SU-DHL-6 (cell line): Measurements from ENCODE around the gene PRPF8.

Experiments
- H2AFZ ChIP-seq: fragments of 200-600 bp; sonication (generic); 2 replicates; pipeline ENCODE4 v1.6.1; 2014; ENCODE audit warnings: low read depth, mild to moderate bottlenecking, moderate library complexity, mixed read lengths, antibody characterized with exemption, low read length; ENCODE audit not compliant: severe bottlenecking
- H3F3A ChIP-seq: fragments of 200-600 bp; shearing (Covaris generic); 2 replicates; pipeline ENCODE4 v1.6.0; 2016; ENCODE audit warnings: antibody characterized with exemption, mild to moderate bottlenecking; ENCODE audit not compliant: insufficient read depth
- H3K27ac ChIP-seq: fragments of 200-600 bp; sonication (generic); 2 replicates; pipeline ENCODE4 v1.5.1; 2016; ENCODE audit warnings: low read depth, mild to moderate bottlenecking, low read length, moderate library complexity, mixed read lengths
- H3K27me3 ChIP-seq: fragments of 200-600 bp; sonication (generic), shearing (Covaris generic); 2 replicates; pipeline ENCODE4 v1.6.0; 2014; ENCODE audit warnings: mild to moderate bottlenecking, low read length
- H3K36me3 ChIP-seq: fragments of 200-600 bp; sonication (generic); 2 replicates; pipeline ENCODE4 v1.6.1; 2014; ENCODE audit warnings: mild to moderate bottlenecking, low read length, mixed read lengths
- H3K4me2 ChIP-seq: fragments of 300-600, 200-600 bp; shearing (Covaris generic), sonication (generic); 2 replicates; pipeline ENCODE4 v1.6.0; 2014; ENCODE audit warnings: low read length, low read depth, mild to moderate bottlenecking; ENCODE audit not compliant: poor library complexity, severe bottlenecking
- H3K4me3 ChIP-seq: fragments of 200-600 bp; sonication (generic); 2 replicates; pipeline ENCODE4 v1.5.1; 2014; ENCODE audit warnings: antibody characterized with exemption, low read length, mild to moderate bottlenecking, mixed read lengths; ENCODE audit not compliant: insufficient read depth, poor library complexity, severe bottlenecking
- H3K79me2 ChIP-seq: fragments of 200-600 bp; sonication (generic); 2 replicates; pipeline ENCODE4 v1.6.1; 2014; ENCODE audit warnings: mild to moderate bottlenecking, low read length, moderate library complexity; ENCODE audit not compliant: insufficient read depth
- H3K9ac ChIP-seq: fragments of 200-600 bp; sonication (generic); 2 replicates; pipeline ENCODE4 v1.7.0; 2014; ENCODE audit warnings: mild to moderate bottlenecking, low read length
- H3K9me2 ChIP-seq: fragments of 200-600 bp; sonication (generic); replicated peaks from 2 replicates; pipeline ENCODE4 v1.6.1; 2014; ENCODE audit warnings: low read length; ENCODE audit not compliant: insufficient read depth
- H3K9me3 ChIP-seq: fragments of 200-600 bp; sonication (generic); 2 replicates; pipeline ENCODE4 v1.6.1; 2014; ENCODE audit warnings: low read length, mixed read lengths; ENCODE audit not compliant: insufficient read depth
- H4K20me1 ChIP-seq: fragments of 200-600 bp; sonication (generic); 2 replicates; pipeline ENCODE4 v1.6.1; 2014; ENCODE audit warnings: low read depth, mild to moderate bottlenecking, antibody characterized with exemption, low read length, moderate library complexity, mixed read lengths
- EZH2phosphoT487 ChIP-seq: fragments of 200-600 bp; sonication (generic), shearing (Covaris generic); conservative IDR thresholded peaks from 2 replicates; pipeline ENCODE4 v1.6.1; 2018; ENCODE audit warnings: mild to moderate bottlenecking, antibody characterized with exemption, low read length, moderate library complexity, mixed read lengths
- TF ChIP-seq, protein P1 (sequence below): fragments of 200-600 bp; sonication (generic); IDR thresholded peaks from one replicate; pipeline ENCODE4 v1.5.1; 2017; ENCODE audit warnings: antibody characterized with exemption, mild to moderate bottlenecking, low read length, moderate library complexity; ENCODE audit not compliant: insufficient read depth, poor library complexity, severe bottlenecking

The PRPF8 gene

DNA sequence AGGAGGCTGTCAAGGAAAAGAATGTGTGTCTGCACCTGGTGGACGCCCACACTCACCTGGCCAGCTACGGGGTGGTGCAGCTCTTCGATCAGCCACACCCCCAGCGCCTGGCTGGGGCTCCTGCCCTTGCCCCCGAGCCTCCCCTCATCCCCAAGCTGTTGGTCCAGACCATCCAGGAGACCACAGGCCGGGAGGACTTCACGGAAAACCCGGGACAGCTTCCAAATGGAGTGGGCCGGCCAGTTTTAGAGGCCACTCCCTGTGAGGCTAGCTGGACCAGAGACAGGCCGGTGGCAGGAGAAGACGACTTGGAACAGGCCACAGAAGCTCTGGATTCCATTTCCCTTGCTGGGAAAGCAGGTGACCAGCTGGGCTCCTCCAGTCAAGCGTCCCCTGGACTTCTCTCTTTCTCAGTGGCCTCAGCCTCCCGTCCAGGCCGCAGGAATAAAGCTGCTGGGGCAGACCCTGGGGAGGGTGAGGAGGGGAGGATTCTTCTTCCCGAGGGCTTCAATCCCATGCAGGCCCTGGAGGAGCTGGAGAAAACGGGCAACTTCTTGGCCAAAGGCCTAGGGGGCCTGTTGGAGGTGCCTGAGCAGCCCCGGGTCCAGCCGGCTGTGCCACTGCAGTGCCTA, 42.1 kb upstream of the PRPF8 start:
- Histone ChIP-seq H3K9me3 (no peaks in the 10 kb centered on the region), H3K27ac (no peak overlapping the region), H3K4me2 (no peak overlapping the region), H3K4me3 (no peak overlapping the region), H3K36me3 (no peaks in the 10 kb centered on the region), H3K27me3 (no peaks in the 10 kb centered on the region), H2AFZ (no peak overlapping the region), H3K79me2 (peaks cover 19% of the 10 kb centered on the region; the same call in 1 of the 2 replicates), H3F3A (peaks cover 10% of the 10 kb centered on the region; the same call in 1 of the 2 replicates), H3K9me2 (no peaks in the 10 kb centered on the region), H3K9ac (no peak overlapping the region), H4K20me1 (no peaks in the 10 kb centered on the region)
- TF ChIP-seq, protein P1, sequence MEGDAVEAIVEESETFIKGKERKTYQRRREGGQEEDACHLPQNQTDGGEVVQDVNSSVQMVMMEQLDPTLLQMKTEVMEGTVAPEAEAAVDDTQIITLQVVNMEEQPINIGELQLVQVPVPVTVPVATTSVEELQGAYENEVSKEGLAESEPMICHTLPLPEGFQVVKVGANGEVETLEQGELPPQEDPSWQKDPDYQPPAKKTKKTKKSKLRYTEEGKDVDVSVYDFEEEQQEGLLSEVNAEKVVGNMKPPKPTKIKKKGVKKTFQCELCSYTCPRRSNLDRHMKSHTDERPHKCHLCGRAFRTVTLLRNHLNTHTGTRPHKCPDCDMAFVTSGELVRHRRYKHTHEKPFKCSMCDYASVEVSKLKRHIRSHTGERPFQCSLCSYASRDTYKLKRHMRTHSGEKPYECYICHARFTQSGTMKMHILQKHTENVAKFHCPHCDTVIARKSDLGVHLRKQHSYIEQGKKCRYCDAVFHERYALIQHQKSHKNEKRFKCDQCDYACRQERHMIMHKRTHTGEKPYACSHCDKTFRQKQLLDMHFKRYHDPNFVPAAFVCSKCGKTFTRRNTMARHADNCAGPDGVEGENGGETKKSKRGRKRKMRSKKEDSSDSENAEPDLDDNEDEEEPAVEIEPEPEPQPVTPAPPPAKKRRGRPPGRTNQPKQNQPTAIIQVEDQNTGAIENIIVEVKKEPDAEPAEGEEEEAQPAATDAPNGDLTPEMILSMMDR: no peak
- TF ChIP-seq EZH2phosphoT487: no peak

DNA sequence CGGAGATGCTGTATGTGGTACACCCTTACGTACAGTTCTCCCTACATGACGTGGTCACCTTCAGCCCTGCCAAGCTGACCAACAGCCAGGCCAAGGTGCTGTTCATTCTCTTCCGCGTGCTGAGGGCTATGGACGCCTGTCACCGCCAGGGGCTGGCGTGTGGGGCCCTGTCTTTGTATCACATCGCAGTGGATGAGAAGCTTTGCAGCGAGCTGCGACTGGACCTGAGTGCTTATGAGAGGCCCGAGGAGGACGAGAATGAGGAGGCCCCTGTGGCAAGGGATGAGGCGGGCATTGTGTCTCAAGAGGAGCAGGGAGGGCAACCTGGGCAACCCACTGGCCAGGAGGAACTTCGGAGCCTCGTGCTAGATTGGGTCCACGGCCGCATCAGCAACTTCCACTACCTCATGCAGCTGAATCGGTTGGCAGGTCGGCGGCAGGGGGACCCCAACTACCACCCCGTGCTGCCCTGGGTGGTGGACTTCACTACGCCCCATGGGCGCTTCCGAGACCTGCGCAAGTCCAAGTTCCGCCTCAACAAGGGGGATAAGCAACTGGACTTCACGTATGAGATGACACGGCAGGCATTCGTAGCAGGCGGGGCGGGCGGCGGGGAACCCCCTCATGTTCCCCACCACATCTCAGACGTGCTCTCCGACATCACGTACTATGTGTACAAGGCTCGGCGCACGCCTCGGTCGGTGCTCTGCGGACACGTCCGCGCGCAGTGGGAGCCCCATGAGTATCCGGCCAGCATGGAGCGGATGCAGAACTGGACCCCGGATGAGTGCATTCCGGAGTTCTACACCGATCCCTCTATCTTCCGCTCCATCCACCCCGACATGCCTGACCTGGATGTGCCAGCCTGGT, 41.2 kb upstream of the PRPF8 start:
- Histone ChIP-seq H3K9me3 (no peaks in the 10 kb centered on the region), H3K36me3 (no peaks in the 10 kb centered on the region), H2AFZ (no peak overlapping the region), H3K4me2 (peak overlapping the region; percentile 73), H3K9ac (peak overlapping the region; percentile 85), H3F3A (peaks cover 18% of the 10 kb centered on the region; the same call in 1 of the 2 replicates), H3K27ac (no peak overlapping the region; the same call in 1 of the 2 replicates), H3K9me2 (no peaks in the 10 kb centered on the region), H3K4me3 (peak overlapping the region; percentile 93), H3K27me3 (no peaks in the 10 kb centered on the region), H3K79me2 (peaks cover 19% of the 10 kb centered on the region; the same call in 1 of the 2 replicates), H4K20me1 (no peaks in the 10 kb centered on the region)
- TF ChIP-seq, protein P1: no peak
- TF ChIP-seq EZH2phosphoT487: no peak

DNA sequence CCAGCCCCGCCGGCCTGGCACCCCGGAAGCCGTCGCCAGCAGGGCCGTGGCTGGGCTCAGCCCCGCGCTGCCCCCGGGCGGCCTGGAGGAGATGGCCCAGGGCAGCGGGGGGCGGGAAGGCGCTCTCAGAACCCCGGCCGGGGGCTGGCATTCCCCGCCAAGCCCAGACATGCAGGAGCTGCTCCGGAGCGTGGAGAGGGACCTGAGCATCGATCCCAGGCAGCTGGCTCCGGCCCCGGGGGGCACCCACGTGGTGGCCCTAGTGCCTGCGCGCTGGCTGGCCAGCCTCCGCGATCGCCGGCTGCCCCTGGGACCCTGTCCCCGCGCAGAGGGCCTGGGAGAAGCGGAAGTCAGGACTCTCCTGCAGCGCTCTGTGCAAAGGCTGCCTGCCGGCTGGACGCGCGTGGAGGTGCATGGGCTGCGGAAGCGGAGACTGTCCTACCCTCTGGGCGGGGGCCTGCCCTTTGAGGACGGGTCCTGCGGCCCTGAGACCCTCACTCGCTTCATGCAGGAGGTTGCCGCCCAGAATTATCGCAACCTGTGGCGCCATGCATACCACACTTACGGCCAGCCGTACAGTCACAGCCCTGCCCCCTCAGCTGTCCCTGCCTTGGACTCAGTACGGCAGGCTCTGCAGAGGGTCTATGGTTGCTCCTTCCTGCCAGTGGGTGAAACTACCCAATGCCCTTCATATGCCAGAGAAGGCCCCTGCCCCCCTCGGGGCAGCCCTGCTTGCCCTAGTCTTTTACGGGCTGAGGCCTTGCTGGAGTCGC, 40.4 kb upstream of the PRPF8 start:
- H3K27ac ChIP-seq: peak overlapping the region; percentile 51

More for the DNA sequence above, 40.4 kb upstream of the PRPF8 start:
- H3K9me3 ChIP-seq: no peaks in the 10 kb centered on the region
- no peaks in the 10 kb centered on the region for H3K36me3 ChIP-seq
- peak overlapping the region; percentile 85 for H3K9ac ChIP-seq
- no peaks in the 10 kb centered on the region for H4K20me1 ChIP-seq
- H3K4me2 ChIP-seq: peak overlapping the region; percentile 73
- peak overlapping the region; percentile 70 for H2AFZ ChIP-seq
- H3K9me2 ChIP-seq: no peaks in the 10 kb centered on the region
- no peaks in the 10 kb centered on the region for H3K27me3 ChIP-seq
- H3K4me3 ChIP-seq: peak overlapping the region; percentile 93
- no peak for TF ChIP-seq EZH2phosphoT487
- TF ChIP-seq, protein P1: no peak
- H3F3A ChIP-seq: peaks cover 20% of the 10 kb centered on the region; the same call in 1 of the 2 replicates
- H3K79me2 ChIP-seq: peaks cover 19% of the 10 kb centered on the region; the same call in 1 of the 2 replicates
